ENCODE measurements around the gene CCDC170. TPM values are rescaled to one million over a fixed set of nuclear protein-coding genes. Genes with fewer than 3 reads are reported as not detected.

CCDC170 gene
- total RNA-seq, 1 experiment from 2014 or later: not detected

- in situ Hi-C loops (cut with HindIII; ENCODE audit: low pct_unique_long_range_greater_than_20kb, low sequenced_read_pairs): no loop called here
Observed at GRCh38 chr6:151666526-151666925, 172.7 kb downstream of the CCDC170 start.

GRCh38 chr6:151669208-151669560 lies 175.4 kb downstream of the CCDC170 start:
- no TSS peak for BruUV-seq (replicated peaks)
- no peak overlapping the region for H3K4me3 ChIP-seq (ENCODE audit: low read depth in 2 of 2, low read length in 2 of 2)
- H3K9me3 ChIP-seq (ENCODE audit: control insufficient read depth, insufficient read depth, low read depth, low read length): no peaks in the 10 kb centered on the region
- peaks cover 3% of the 10 kb centered on the region; the same call in 1 of the 2 replicates for H3K27me3 ChIP-seq (ENCODE audit: control insufficient read depth, insufficient read depth, low read length)
- no peak for DNase-seq (ENCODE audit: low read depth, low spot score)
- H3K36me3 ChIP-seq (ENCODE audit: control insufficient read depth, insufficient read depth, low read length): no peaks in the 10 kb centered on the region
- H3K27ac ChIP-seq (ENCODE audit: low read length): no peak overlapping the region
- ChIA-PET POLR2A (no interaction called here), CTCF (interaction anchor here (0.6 kb wide), 1 partner anchor 78 kb away, joined by 4 read pairs; no protein-coding TSS in a partner anchor)
- no peak for ATAC-seq
- H3K4me1 ChIP-seq (ENCODE audit: control insufficient read depth, insufficient read depth, low read length): no peaks in the 10 kb centered on the region
- in situ Hi-C loops (cut with HindIII; ENCODE audit: low pct_unique_long_range_greater_than_20kb, low sequenced_read_pairs): no loop called here
- intact Hi-C loops (cut with micrococcal nuclease; ENCODE audit: unreplicated experiment): no loop called here
- TF ChIP-seq REST (IDR thresholded peaks at IDR 0.05; ENCODE audit: insufficient read depth in 1 of 2, low read depth in 2 of 2, low read length in 1 of 2): no peak
- TF ChIP-seq CTCF (IDR thresholded peaks at IDR 0.05): no peak
- TF ChIP-seq POLR2AphosphoS5 (IDR thresholded peaks at IDR 0.05; ENCODE audit: low read depth, low read length): no peak
- no peak for TF ChIP-seq SIN3A (IDR thresholded peaks at IDR 0.05; ENCODE audit: borderline replicate concordance, insufficient read depth, low read depth, low read length)
- no peak for TF ChIP-seq TCF7L2 (IDR thresholded peaks at IDR 0.05; ENCODE audit: low read depth, low read length)

More at GRCh38 chr6:151666526-151666925, 172.7 kb downstream of the CCDC170 start:
- ATAC-seq (no peak), DNase-seq (ENCODE audit: low read depth, low spot score) (no peak)
- no peaks in the 10 kb centered on the region for H3K9me3 ChIP-seq (ENCODE audit: control insufficient read depth, insufficient read depth, low read depth, low read length)
- H3K36me3 ChIP-seq (ENCODE audit: control insufficient read depth, insufficient read depth, low read length): no peaks in the 10 kb centered on the region
- ChIA-PET CTCF (interaction anchor here (0.6 kb wide), 1 partner anchor 14 kb away, joined by 11 read pairs; no protein-coding TSS in a partner anchor), POLR2A (no interaction called here)
- no peak overlapping the region for H3K4me3 ChIP-seq (ENCODE audit: low read depth in 2 of 2, low read length in 2 of 2)
- H3K27me3 ChIP-seq (ENCODE audit: control insufficient read depth, insufficient read depth, low read length): peaks cover 6% of the 10 kb centered on the region
- TF ChIP-seq POLR2AphosphoS5 (IDR thresholded peaks at IDR 0.05; ENCODE audit: low read depth, low read length): no peak
- no peak for TF ChIP-seq SIN3A (IDR thresholded peaks at IDR 0.05; ENCODE audit: borderline replicate concordance, insufficient read depth, low read depth, low read length)
- TF ChIP-seq CTCF (IDR thresholded peaks at IDR 0.05): no peak
- TF ChIP-seq REST (IDR thresholded peaks at IDR 0.05; ENCODE audit: insufficient read depth in 1 of 2, low read depth in 2 of 2, low read length in 1 of 2): no peak
- TF ChIP-seq TCF7L2 (IDR thresholded peaks at IDR 0.05; ENCODE audit: low read depth, low read length): no peak
- intact Hi-C loops (cut with micrococcal nuclease; ENCODE audit: unreplicated experiment): no loop called here
- no peak overlapping the region for H3K27ac ChIP-seq (ENCODE audit: low read length)
- BruUV-seq (replicated peaks): no TSS peak
- H3K4me1 ChIP-seq (ENCODE audit: control insufficient read depth, insufficient read depth, low read length): no peaks in the 10 kb centered on the region

Measured in Panc1 (cell line).